ENCODE data around the gene NT5DC4.

The NT5DC4 gene

GRCh38 chr2:112754564-112754963 is 33.7 kb downstream of the NT5DC4 start:
- DNase-seq (ENCODE audit: low read depth in 2 of 2): no peak

GRCh38 chr2:112755444-112755843 is 34.6 kb downstream of the NT5DC4 start:
- no peak for DNase-seq (ENCODE audit: low read depth in 2 of 2)

- no peak for DNase-seq (ENCODE audit: low read depth in 2 of 2)
Measured at GRCh38 chr2:112756207-112756606, 35.4 kb downstream of the NT5DC4 start.

- no peak for DNase-seq (ENCODE audit: low read depth in 2 of 2)
Measured at GRCh38 chr2:112757265-112757664, 36.4 kb downstream of the NT5DC4 start.

GRCh38 chr2:112758711-112759110 is 37.9 kb downstream of the NT5DC4 start:
- no peak for DNase-seq (ENCODE audit: low read depth in 2 of 2)

GRCh38 chr2:112760149-112760548 is 39.3 kb downstream of the NT5DC4 start:
- no peak for DNase-seq (ENCODE audit: low read depth in 2 of 2)

- DNase-seq (ENCODE audit: low read depth in 2 of 2): no peak
Measured at GRCh38 chr2:112762276-112762675, 41.5 kb downstream of the NT5DC4 start.

GRCh38 chr2:112764071-112765044 is 43.5 kb downstream of the NT5DC4 start, which contains the start of gene CKAP2L:
TSS of gene CKAP2L (minus strand) at chr2:112764609. CDS start at chr2:112764598, 11 bp downstream.
- peak; percentile 89 to 91 for DNase-seq (ENCODE audit: low read depth in 2 of 2)

- no peak for DNase-seq (ENCODE audit: low read depth in 2 of 2)
Measured at GRCh38 chr2:112765251-112765650, 44.4 kb downstream of the NT5DC4 start.

- DNase-seq (ENCODE audit: low read depth in 2 of 2): no peak
Measured at GRCh38 chr2:112767693-112768330, 47.0 kb downstream of the NT5DC4 start.

GRCh38 chr2:112768432-112768831 is 47.6 kb downstream of the NT5DC4 start:
- no peak for DNase-seq (ENCODE audit: low read depth in 2 of 2)

- no peak for DNase-seq (ENCODE audit: low read depth in 2 of 2)
Measured at GRCh38 chr2:112772322-112772721, 51.5 kb downstream of the NT5DC4 start.

GRCh38 chr2:112772911-112773475 is 52.2 kb downstream of the NT5DC4 start:
- no peak for DNase-seq (ENCODE audit: low read depth in 2 of 2)

- no peak for DNase-seq (ENCODE audit: low read depth in 2 of 2)
Measured at GRCh38 chr2:112773556-112773955, 52.7 kb downstream of the NT5DC4 start.

- DNase-seq (ENCODE audit: low read depth in 2 of 2): no peak
Measured at GRCh38 chr2:112774536-112775285, 53.9 kb downstream of the NT5DC4 start.

- no peak for DNase-seq (ENCODE audit: low read depth in 2 of 2)
Measured at GRCh38 chr2:112776113-112776512, 55.3 kb downstream of the NT5DC4 start.

GRCh38 chr2:112777036-112777435 is 56.2 kb downstream of the NT5DC4 start:
- DNase-seq (ENCODE audit: low read depth in 2 of 2): no peak

- no peak for DNase-seq (ENCODE audit: low read depth in 2 of 2)
Measured at GRCh38 chr2:112779598-112779997, 58.8 kb downstream of the NT5DC4 start.

- DNase-seq (ENCODE audit: low read depth in 2 of 2): no peak
Measured at GRCh38 chr2:112782234-112782799, 61.5 kb downstream of the NT5DC4 start.

GRCh38 chr2:112783187-112783714 is 62.4 kb downstream of the NT5DC4 start:
- DNase-seq (ENCODE audit: low read depth in 2 of 2): no peak
